ENCODE measurements around the gene MBD3L4.

The MBD3L4 gene

DNA sequence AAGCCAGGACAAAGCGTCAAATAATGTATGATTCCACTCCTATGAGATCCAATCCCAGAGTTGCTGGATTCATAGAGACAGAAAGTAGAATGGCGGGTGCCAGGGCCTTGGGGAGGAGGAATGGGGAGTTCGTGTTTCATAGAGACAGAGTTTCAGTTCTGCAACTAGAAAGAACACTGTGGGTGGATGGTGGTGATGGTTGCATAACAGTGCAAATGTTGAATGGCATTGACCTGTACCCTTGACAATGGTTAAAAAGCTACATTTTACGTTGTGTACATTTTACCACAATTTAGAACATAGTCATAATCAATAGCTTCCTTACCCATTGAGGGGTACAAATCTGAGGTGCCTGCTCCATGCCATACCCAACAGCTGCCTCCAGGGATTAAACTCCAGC is 52.1 kb downstream of the MBD3L4 start:
- Histone ChIP-seq H3K9me2 (replicated peaks; ENCODE audit: insufficient read depth, low read length) (no peaks in the 10 kb centered on the region), H3K27me3 (ENCODE audit: low read length) (no peaks in the 10 kb centered on the region), H3K4me2 (ENCODE audit: low read depth, low read length, poor library complexity, severe bottlenecking) (no peak overlapping the region), H2AFZ (ENCODE audit: low read depth, low read length, severe bottlenecking) (no peak overlapping the region), H3F3A (ENCODE audit: insufficient read depth) (no peaks in the 10 kb centered on the region), H3K9ac (ENCODE audit: low read length) (no peak overlapping the region), H3K27ac (ENCODE audit: low read depth, low read length) (no peak overlapping the region), H4K20me1 (ENCODE audit: low read depth, low read length) (no peaks in the 10 kb centered on the region), H3K36me3 (ENCODE audit: low read length) (no peaks in the 10 kb centered on the region), H3K79me2 (ENCODE audit: insufficient read depth, low read length) (no peaks in the 10 kb centered on the region), H3K4me3 (ENCODE audit: insufficient read depth, low read length, poor library complexity, severe bottlenecking) (no peak overlapping the region), H3K9me3 (ENCODE audit: insufficient read depth, low read length) (no peaks in the 10 kb centered on the region)
- no peak for TF ChIP-seq EZH2phosphoT487 (conservative IDR thresholded peaks at IDR 0.05; ENCODE audit: low read length)
- TF ChIP-seq, protein P1, sequence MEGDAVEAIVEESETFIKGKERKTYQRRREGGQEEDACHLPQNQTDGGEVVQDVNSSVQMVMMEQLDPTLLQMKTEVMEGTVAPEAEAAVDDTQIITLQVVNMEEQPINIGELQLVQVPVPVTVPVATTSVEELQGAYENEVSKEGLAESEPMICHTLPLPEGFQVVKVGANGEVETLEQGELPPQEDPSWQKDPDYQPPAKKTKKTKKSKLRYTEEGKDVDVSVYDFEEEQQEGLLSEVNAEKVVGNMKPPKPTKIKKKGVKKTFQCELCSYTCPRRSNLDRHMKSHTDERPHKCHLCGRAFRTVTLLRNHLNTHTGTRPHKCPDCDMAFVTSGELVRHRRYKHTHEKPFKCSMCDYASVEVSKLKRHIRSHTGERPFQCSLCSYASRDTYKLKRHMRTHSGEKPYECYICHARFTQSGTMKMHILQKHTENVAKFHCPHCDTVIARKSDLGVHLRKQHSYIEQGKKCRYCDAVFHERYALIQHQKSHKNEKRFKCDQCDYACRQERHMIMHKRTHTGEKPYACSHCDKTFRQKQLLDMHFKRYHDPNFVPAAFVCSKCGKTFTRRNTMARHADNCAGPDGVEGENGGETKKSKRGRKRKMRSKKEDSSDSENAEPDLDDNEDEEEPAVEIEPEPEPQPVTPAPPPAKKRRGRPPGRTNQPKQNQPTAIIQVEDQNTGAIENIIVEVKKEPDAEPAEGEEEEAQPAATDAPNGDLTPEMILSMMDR (IDR thresholded peaks at IDR 0.05; ENCODE audit: insufficient read depth, low read length, poor library complexity, severe bottlenecking): no peak
